H1 (cell line): Measurements from ENCODE around the gene KCTD8. TPM values are rescaled to one million over a fixed set of nuclear protein-coding genes. Genes with fewer than 3 reads are reported as not detected.

Experiments
- CTCF ChIA-PET: fragments of 300-600 bp; sonication (Branson Sonifier 250); formaldehyde crosslinking; loops from one replicate; lab custom pipeline; 2021; ENCODE audit not compliant: partially characterized antibody; lab: Charles Lee
- POLR2A ChIA-PET: fragments of 300-600 bp; sonication (Branson Sonifier 250); formaldehyde crosslinking; loops from one replicate; lab custom pipeline; 2021; ENCODE audit warnings: inconsistent platforms; ENCODE audit not compliant: partially characterized antibody; lab: Charles Lee
- DNase-seq, 2 experiments: peaks; one replicate each; pipeline versions ENCODE4 v3.0.0 to v3.0.0-alpha.2; 2010 to 2022; ENCODE audit warnings: low spot score in 2 of 2, low read depth in 1 of 2, mixed read lengths in 1 of 2
- FAIRE-seq: peaks from 2 replicates; lab custom pipeline; 2011; peaks lifted over from hg19 to GRCh38; lab: Jason Lieb, UNC
- H2AFZ ChIP-seq: 2 replicates; pipeline ENCODE4 v1.8.1; 2012; ENCODE audit warnings: low read length, inconsistent platforms
- H2AK5ac ChIP-seq: 2 replicates; pipeline ENCODE4 v1.6.1; 2013; ENCODE audit warnings: low read depth, low read length
- H2BK120ac ChIP-seq: replicated peaks from 2 replicates; pipeline ENCODE3; 2013; ENCODE audit warnings: low read depth, low read length, inconsistent platforms
- H2BK12ac ChIP-seq: 2 replicates; pipeline ENCODE4 v1.6.1; 2013; ENCODE audit warnings: low read depth, low read length
- H2BK15ac ChIP-seq: 2 replicates; pipeline ENCODE4 v1.6.1; 2013; ENCODE audit warnings: low read length
- H2BK20ac ChIP-seq: 2 replicates; pipeline ENCODE4 v1.6.1; 2013; ENCODE audit warnings: low read length
- H2BK5ac ChIP-seq: 2 replicates; pipeline ENCODE4 v1.6.1; 2013; ENCODE audit warnings: low read depth, low read length
- H3K14ac ChIP-seq: 2 replicates; pipeline ENCODE4 v1.6.1; 2013; ENCODE audit warnings: inconsistent platforms; ENCODE audit not compliant: insufficient read length
- H3K18ac ChIP-seq: 2 replicates; pipeline ENCODE4 v1.6.1; 2013; ENCODE audit warnings: low read length; ENCODE audit errors: extremely low read depth
- H3K23ac ChIP-seq: 2 replicates; pipeline ENCODE4 v1.6.1; 2013; ENCODE audit warnings: inconsistent platforms; ENCODE audit not compliant: insufficient read length
- H3K23me2 ChIP-seq: 2 replicates; pipeline ENCODE4 v1.6.1; 2013; ENCODE audit warnings: low read depth, low read length
- H3K27ac ChIP-seq: 2 replicates; pipeline ENCODE4 v1.6.1; 2011; ENCODE audit warnings: low read depth, low read length, inconsistent platforms
- H3K27me3 ChIP-seq, 4 experiments: replicated peaks in 1 of 4; 1 replicate in 1 of 4; 2 replicates in 3 of 4; pipeline versions ENCODE4 v1.6.1 to v1.8.1; 2011 to 2013; ENCODE audit warnings: low read length in 3 of 4, mild to moderate bottlenecking in 3 of 4, inconsistent platforms in 2 of 4, mixed read lengths in 2 of 4, moderate library complexity in 1 of 4; ENCODE audit not compliant: control insufficient read depth in 3 of 4, insufficient read depth in 3 of 4; ENCODE audit errors: extremely low read depth in 1 of 4
- H3K36me3 ChIP-seq, 4 experiments: 2 replicates each; pipeline versions ENCODE4 v1.6.1 to v1.8.1; 2011 to 2013; ENCODE audit warnings: mild to moderate bottlenecking in 4 of 4, low read length in 3 of 4, moderate library complexity in 2 of 4, control low read depth in 1 of 4, inconsistent platforms in 1 of 4; ENCODE audit not compliant: insufficient read depth in 4 of 4, control insufficient read depth in 2 of 4
- H3K4ac ChIP-seq: replicated peaks from 2 replicates; pipeline ENCODE3; 2013; ENCODE audit warnings: low read length, low read depth, mixed read lengths, inconsistent platforms; ENCODE audit not compliant: insufficient read length
- H3K4me1 ChIP-seq, 4 experiments: replicated peaks in 1 of 4; 1 replicate in 1 of 4; 2 replicates in 3 of 4; pipeline versions ENCODE4 v1.6.1 to v1.8.1; 2011 to 2013; ENCODE audit warnings: low read length in 3 of 4, inconsistent platforms in 2 of 4, mixed read lengths in 1 of 4; ENCODE audit not compliant: insufficient read depth in 4 of 4, control insufficient read depth in 3 of 4
- H3K4me2 ChIP-seq, 2 experiments: 2 replicates each; pipeline versions ENCODE4 v1.6.1 to v1.8.1; 2011 to 2013; ENCODE audit warnings: low read depth in 2 of 2, low read length in 2 of 2, control low read depth in 1 of 2, inconsistent platforms in 1 of 2, mild to moderate bottlenecking in 1 of 2; ENCODE audit not compliant: insufficient read depth in 1 of 2
- H3K4me3 ChIP-seq, 4 experiments: fragments of 200-600, 300-600 bp in 1 of 4; sonication (generic), shearing (Covaris generic), sonication (Bioruptor Twin) in 1 of 4; 2 replicates each; pipeline versions ENCODE4 v1.5.1 to v1.8.1; 2011 to 2016; ENCODE audit warnings: low read length in 4 of 4, low read depth in 3 of 4, control low read depth in 2 of 4, inconsistent platforms in 2 of 4, mild to moderate bottlenecking in 2 of 4, mixed read lengths in 1 of 4, moderate library complexity in 1 of 4; ENCODE audit not compliant: insufficient read depth in 2 of 4; ENCODE audit errors: extremely low read depth in 1 of 4
- H3K56ac ChIP-seq: replicated peaks from 2 replicates; pipeline ENCODE3; 2013; ENCODE audit warnings: low read depth, mild to moderate bottlenecking, mixed read lengths, low read length, inconsistent platforms; ENCODE audit not compliant: insufficient read length
- H3K79me1 ChIP-seq: 2 replicates; pipeline ENCODE4 v1.6.1; 2013; ENCODE audit warnings: low read depth, low read length, control low read depth
- H3K79me2 ChIP-seq, 2 experiments: 2 replicates each; pipeline versions ENCODE4 v1.6.1 to v1.8.1; 2012 to 2013; ENCODE audit warnings: low read length in 2 of 2, mild to moderate bottlenecking in 2 of 2, inconsistent platforms in 1 of 2; ENCODE audit not compliant: insufficient read depth in 2 of 2, control insufficient read depth in 1 of 2
- H3K9ac ChIP-seq, 4 experiments: replicated peaks in 1 of 4; 1 replicate in 1 of 4; 2 replicates in 3 of 4; pipeline versions ENCODE4 v1.6.1 to v1.8.1; 2011 to 2013; ENCODE audit warnings: low read depth in 3 of 4, low read length in 3 of 4, control low read depth in 2 of 4, mild to moderate bottlenecking in 2 of 4, moderate library complexity in 2 of 4, inconsistent platforms in 1 of 4; ENCODE audit errors: extremely low read depth in 1 of 4
- H3K9me3 ChIP-seq, 2 experiments: 2 replicates each; pipeline versions ENCODE4 v1.6.1 to v1.8.1; 2012 to 2013; ENCODE audit warnings: mild to moderate bottlenecking in 2 of 2, moderate library complexity in 2 of 2, control low read depth in 1 of 2, inconsistent platforms in 1 of 2, low read depth in 1 of 2, low read length in 1 of 2, mixed read lengths in 1 of 2; ENCODE audit not compliant: insufficient read depth in 2 of 2
- H4K20me1 ChIP-seq, 2 experiments: replicated peaks in 1 of 2; 2 replicates each; pipeline versions ENCODE3 to v1.8.1; 2011 to 2013; ENCODE audit warnings: inconsistent platforms in 2 of 2, low read length in 2 of 2, mild to moderate bottlenecking in 1 of 2; ENCODE audit not compliant: insufficient read depth in 2 of 2, control insufficient read depth in 1 of 2
- H4K5ac ChIP-seq: 2 replicates; pipeline ENCODE4 v1.6.1; 2013; ENCODE audit warnings: low read length, low read depth, mixed read lengths, inconsistent platforms; ENCODE audit not compliant: insufficient read length
- H4K8ac ChIP-seq: 2 replicates; pipeline ENCODE4 v1.8.0; 2013; ENCODE audit warnings: mild to moderate bottlenecking, moderate library complexity, low read length, inconsistent platforms; ENCODE audit not compliant: insufficient read depth; ENCODE audit errors: extremely low read depth
- H4K91ac ChIP-seq: replicated peaks from 2 replicates; pipeline ENCODE3; 2013; ENCODE audit warnings: low read length, mixed read lengths, inconsistent platforms; ENCODE audit not compliant: insufficient read length
- NRF1 ChIP-seq: IDR thresholded peaks from 2 replicates; pipeline ENCODE4 v1.6.1; 2011; ENCODE audit warnings: mild to moderate bottlenecking, low read depth, low read length, improper control_type of control experiment
- POLR2A ChIP-seq, 2 experiments: IDR thresholded peaks; 1 replicate in 1 of 2; 2 replicates in 1 of 2; pipeline ENCODE4 v1.6.1; 2011; ENCODE audit warnings: low read depth in 2 of 2, low read length in 2 of 2, mild to moderate bottlenecking in 2 of 2; ENCODE audit errors: control extremely low read depth in 1 of 2
- WGBS, 2 experiments: shearing (Covaris generic) in 1 of 2; methylation state at CpG; one replicate each; pipeline versions ENCODE4 v1.1.6 to v1.1.7; 2013 to 2015; ENCODE audit warnings: low lambda C conversion rate in 2 of 2, mixed read lengths in 2 of 2, inconsistent platforms in 1 of 2, low coverage in 1 of 2, missing lambda C conversion rate in 1 of 2; ENCODE audit not compliant: insufficient replicate concordance in 2 of 2, insufficient coverage in 1 of 2, insufficient read length in 1 of 2; ENCODE audit errors: extremely low coverage in 1 of 2, missing lambda C conversion rate in 1 of 2; 5-methylcytosine and 5-hydroxymethylcytosine counted together
- polyA plus RNA-seq, 7 experiments: library from polyadenylated mRNA; depleted of rRNA in 3 of 7; stranded (reverse) in 5 of 7; unstranded in 2 of 7; fragments of >200 nt in 5 of 7; fragments of 200-250 nt in 2 of 7; gene quantifications; 1 replicate in 5 of 7; 2 replicates in 1 of 7; 4 replicates in 1 of 7; pipeline versions ENCODE4 v1.2.1 to v1.2.3, GENCODE V29; 2011 to 2013; ENCODE audit warnings: missing spikeins in 2 of 7, mixed read lengths in 2 of 7
- total RNA-seq: library from RNA; stranded (reverse); fragmentation: NEBNext Ultra II Directional; extraction: Animal tissue kit (Norgen Biotek cat#: 25700); gene quantifications from 2 replicates; pipeline ENCODE4 v1.2.1, GENCODE V29; 2021
- TF ChIP-seq, protein P1 (sequence below): IDR thresholded peaks from 2 replicates; pipeline ENCODE4 v1.6.1; 2011; ENCODE audit warnings: low read depth, mild to moderate bottlenecking, low read length; ENCODE audit not compliant: insufficient read depth

The KCTD8 gene
- total and polyA plus RNA-seq, 2 of the 8 experiments (the other 6 are each of a cell fraction or from before 2014, with no cell fraction given): 2.9 to 3.7 TPM

DNA sequence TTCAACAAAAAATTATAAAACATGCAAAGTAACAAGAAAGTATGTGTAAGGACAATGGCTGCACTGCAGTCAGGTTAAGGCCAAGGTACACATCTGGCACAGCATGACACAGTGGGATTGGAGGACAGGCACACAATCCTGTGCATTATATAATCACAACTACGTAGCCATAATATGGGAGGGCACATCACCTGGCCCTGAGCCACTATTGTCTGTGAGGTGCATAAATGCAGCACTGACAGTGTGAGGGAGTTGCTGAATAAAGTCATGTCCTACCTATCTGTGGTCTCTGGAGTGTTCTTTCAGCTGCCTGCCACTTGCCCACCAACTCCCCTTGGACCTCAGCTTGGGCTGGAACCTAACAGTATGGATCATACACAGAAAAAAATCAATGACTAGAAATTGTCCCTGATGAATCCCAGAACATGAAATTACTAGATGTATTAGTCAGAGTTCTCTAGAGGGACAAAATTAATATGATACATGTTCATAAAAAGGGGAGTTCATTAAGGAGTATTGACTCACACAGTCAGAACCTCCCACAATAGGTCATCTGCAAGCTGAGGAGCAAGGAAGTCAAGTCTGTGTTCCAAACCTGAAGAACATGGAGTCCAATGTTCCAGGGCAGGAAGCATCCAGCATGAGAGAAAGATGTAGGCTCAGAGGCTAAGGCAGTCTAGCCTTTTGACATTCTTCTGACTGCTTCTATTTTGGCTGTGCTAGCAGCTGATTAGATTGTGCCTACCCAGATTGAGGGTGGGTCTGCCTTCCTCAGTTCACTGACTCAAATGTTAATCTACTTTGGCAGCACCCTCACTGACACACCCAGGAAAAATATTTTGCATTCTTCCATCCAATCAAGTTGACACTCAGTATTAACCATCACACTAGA is 46.4 kb upstream of the KCTD8 start:
- Histone ChIP-seq H3K9ac (no peak overlapping the region), H3K4me2 (no peak overlapping the region), H3K36me3 (no peaks in the 10 kb centered on the region), H4K20me1 (no peaks in the 10 kb centered on the region), H4K5ac (no peak overlapping the region), H3K9me3 (no peaks in the 10 kb centered on the region), H3K79me2 (no peaks in the 10 kb centered on the region), H2BK120ac (no peak overlapping the region), H3K56ac (no peak overlapping the region), H2BK15ac (no peak overlapping the region), H2AFZ (no peak overlapping the region), H3K23me2 (no peaks in the 10 kb centered on the region), H2BK20ac (no peak overlapping the region), H3K4me3 (no peak overlapping the region), H4K91ac (no peak overlapping the region), H2BK5ac (no peak overlapping the region), H3K4me1 (no peaks in the 10 kb centered on the region), H2BK12ac (no peak overlapping the region), H3K27ac (no peak overlapping the region), H4K8ac (no peak overlapping the region), H2AK5ac (no peak overlapping the region), H3K23ac (no peak overlapping the region), H3K79me1 (no peaks in the 10 kb centered on the region), H3K18ac (no peak overlapping the region), H3K27me3 (no peaks in the 10 kb centered on the region), H3K14ac (no peak overlapping the region), H3K4ac (no peak overlapping the region)
- FAIRE-seq (no peak), DNase-seq (no peak)
- ChIA-PET POLR2A (no interaction called here), CTCF (interaction anchor here (0.8 to 3.2 kb wide), 12 partner anchors 10 to 957 kb away, joined by 3 to 10 read pairs (median 4); partner anchors contain the start of gene KCTD8)
- WGBS, 2 experiments: 0% methylated on average over 1 of the region's 1 CpG; no CpG with 5 or more reads in 1 of the 2 experiments
- TF ChIP-seq NRF1 (no peak), POLR2A (IDR thresholded peaks at IDR 0.05; ENCODE audit: control extremely low read depth in 1 of 2, low read depth in 2 of 2, low read length in 2 of 2) (no peak)
- TF ChIP-seq, protein P1, sequence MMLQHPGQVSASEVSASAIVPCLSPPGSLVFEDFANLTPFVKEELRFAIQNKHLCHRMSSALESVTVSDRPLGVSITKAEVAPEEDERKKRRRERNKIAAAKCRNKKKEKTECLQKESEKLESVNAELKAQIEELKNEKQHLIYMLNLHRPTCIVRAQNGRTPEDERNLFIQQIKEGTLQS: no peak
